ENCODE measurements around the gene SND1.

- no peak for TF ChIP-seq CTCF (IDR thresholded peaks at IDR 0.05)
- TF ChIP-seq POLR2A (IDR thresholded peaks at IDR 0.05), result no peak
These were observed 402.0 kb downstream of the SND1 start for GRCh38 chr7:128053991-128054390.

Measured in body of pancreas (tissue), 4 donors.